Measurements from ENCODE around the gene ZNF3.
A peak's percentile ranks its signal among the peaks of the same experiment; 100 is the strongest.
"Not testable (repeated sequence)": the region's sequence is repeated elsewhere in the genome, so short reads cannot be mapped to it uniquely, and the experiment has no call there.

ZNF3 gene

DNA sequence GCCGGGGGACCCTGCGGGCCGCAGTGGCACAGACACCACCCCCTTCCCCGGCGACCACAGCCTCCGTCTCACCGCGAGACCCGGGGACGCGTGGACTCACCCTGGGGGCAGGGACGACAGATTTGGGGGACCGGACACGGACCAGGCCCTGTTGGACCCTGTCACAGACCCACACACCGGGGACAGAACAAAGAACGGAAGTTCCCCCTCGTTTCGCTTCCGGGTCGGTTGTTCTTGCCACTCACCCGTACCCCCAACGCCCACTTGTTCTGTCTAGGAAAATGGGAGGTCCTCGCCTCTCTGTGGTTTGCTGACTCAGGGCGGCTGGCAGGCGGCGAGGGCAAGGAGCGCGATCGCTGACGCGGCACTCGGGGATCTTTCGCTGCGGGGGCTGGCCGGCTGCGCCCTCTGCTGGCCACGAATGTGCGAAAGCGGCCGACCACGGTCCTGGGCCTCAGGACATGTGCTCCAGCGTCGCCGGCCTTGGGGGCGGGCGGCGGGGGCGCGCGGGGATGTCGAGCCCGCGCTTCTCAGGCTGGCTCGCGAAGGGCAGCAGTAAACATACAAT is at the start of gene ZNF3:
Gene ZNF3, minus strand, starts transcription at position 189 of the 568 bp plus-strand sequence. CDS start 4,366 bp downstream, outside the sequence.
- DNase-seq (ENCODE audit: low spot score): peak; percentile 97

DNA sequence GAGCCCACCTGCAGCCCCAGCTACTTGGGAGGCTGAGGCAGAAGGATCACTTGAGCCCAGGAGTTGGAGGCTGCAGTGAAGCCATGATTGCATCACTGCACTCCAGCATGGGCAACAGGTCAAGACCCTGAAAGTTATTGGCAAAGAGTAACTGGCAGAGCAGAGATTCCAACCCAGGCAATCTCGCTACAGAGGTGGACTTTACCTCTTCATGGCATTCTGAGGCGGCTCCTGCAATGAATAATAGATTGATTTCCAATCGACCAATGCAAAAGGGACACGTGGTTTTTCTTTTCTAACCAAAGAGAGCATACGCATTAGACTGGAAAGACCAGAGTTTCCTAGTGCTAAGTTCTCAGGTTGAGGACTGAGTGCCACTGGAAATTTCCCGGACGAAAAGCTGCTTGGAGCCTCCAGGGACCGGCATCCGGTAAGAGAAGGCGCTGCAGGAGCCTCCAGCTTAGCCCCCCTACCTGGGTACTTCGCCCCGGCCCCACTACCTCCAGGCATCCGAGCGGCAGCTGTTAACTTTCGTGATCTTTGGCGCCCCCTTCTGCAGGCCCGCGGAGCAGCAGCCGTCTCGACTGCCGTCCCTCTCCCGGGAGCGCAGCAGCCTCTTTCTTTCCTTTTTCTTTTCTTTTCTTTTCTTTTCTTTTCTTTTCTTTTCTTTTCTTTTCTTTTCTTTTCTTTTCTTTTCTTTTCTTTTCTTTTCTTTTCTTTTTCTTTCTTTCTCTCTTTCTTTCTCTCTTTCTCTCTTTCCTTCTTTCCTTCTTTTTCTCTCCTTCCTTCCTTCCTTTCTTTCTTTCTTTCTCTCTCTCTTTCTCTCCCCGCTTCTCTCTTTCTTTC is 49.3 kb upstream of the ZNF3 start:
- DNase-seq (ENCODE audit: low spot score): peak; percentile 45

DNA sequence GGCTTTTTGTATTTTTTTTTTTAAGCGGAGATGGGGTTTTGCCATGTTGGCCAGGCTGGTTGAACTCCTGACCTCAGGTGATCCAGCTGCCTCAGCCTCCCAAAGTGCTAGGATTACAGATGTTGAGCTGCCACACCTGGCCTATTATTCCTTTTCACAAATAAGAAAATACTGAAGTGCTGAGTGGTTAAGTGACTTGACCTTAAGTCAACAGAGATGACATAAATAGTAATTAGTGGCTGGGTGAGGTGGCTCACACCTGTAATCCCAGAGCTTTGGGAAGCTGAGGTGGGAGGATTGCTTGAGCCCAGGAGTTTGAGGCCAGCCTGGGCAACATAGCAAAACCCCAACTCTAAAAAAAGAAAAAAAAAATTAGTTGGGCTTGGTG is 48.7 kb upstream of the ZNF3 start:
- not testable (repeated sequence) for DNase-seq (ENCODE audit: low spot score)

DNA sequence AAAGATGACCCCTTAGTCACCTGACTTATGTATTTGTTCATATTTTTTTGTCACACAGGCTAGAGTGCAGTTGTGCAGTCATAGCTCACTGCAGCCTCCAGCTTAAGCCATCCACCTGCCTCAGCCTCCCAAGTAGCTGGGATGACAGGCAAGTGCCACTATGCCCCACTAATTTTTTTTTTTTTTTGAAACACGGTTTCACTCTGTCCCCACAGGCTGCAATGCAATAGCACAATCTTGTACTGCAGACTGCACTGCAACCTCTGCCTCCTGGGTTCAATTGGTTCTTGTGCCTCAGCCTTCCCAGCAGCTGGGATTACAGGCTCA is 47.1 kb upstream of the ZNF3 start:
- DNase-seq (ENCODE audit: low spot score): no peak

DNA sequence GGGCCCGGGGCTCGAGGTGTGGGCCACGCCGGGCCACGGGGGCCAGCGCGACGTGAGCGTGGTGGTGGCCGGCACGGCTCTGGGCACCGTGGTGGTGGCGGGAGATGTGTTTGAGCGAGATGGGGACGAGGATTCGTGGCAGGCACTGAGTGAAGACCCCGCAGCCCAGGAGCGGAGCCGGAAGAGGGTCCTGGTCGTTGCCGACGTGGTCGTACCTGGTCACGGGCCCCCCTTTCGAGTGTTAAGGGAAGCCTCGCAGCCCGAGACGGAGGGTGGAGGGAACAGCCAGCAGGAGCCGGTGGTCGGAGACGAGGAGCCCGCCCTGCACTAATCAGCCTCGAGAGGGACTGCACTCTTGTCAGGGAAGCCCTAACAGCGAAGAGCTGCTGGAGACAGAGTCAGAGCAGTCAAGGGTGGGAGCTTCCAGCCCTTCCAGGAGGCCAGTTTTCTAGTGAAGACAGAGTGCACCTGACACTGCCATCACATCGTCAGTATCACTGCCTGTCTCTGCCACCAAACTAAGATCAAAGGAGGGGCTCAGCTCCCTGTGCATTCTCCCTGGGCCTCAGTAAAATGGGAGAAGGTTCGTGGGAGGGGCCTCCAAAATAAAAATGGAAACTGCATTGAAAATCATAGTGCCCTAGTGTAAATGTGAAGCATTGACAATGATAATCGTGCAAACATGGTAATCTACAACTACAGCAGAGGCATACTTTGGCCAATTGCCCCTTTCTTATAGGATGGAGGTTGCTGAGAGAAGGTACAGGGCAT is 46.5 kb upstream of the ZNF3 start:
- DNase-seq (ENCODE audit: low spot score): no peak

DNA sequence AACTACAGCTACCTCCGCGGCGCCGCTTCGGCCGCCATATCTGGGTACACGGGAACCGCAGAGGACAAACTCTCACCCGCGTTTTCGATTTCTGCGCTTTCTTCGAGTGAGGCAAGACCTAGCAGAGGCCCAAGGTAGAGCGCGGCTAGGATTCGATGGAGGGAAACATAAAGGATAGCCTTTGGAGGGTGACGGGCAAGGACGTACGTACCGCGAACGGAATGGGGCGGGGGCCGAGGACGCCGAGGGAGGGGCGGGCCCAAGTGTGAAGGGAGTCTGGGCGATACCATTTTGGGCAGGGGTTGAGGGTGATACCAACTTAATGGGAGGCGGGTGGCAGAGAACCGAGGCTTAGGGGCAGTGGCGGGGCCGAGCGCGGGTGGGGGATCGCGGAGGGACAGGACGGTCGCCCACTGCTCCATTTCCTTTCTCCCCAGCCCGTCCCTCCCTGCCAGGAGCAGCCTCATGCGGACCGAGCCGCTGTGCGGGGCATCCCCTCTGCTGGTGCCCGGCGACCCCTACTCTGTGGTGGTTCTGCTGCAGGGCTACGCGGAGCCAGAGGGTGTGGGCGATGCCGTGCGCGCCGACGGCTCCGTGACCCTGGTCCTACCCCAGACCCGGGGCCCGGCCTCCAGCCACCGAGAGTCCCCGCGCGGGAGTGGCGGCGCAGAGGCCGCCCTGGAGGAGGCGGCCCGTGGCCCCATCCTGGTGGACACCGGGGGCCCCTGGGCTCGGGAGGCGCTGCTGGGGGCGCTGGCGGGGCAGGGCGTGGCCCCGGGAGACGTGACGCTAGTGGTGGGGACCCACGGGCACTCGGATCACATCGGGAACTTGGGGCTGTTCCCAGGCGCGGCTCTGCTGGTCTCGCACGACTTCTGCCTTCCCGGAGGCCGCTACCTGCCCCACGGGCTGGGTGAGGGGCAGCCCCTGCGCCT is 45.7 kb upstream of the ZNF3 start, which contains the start of gene MBLAC1:
Gene MBLAC1, plus strand, starts transcription at position 37 of the 935 bp plus-strand sequence. Its CDS starts 429 bp downstream, at position 466.
- DNase-seq (ENCODE audit: low spot score): peak; percentile 84

DNA sequence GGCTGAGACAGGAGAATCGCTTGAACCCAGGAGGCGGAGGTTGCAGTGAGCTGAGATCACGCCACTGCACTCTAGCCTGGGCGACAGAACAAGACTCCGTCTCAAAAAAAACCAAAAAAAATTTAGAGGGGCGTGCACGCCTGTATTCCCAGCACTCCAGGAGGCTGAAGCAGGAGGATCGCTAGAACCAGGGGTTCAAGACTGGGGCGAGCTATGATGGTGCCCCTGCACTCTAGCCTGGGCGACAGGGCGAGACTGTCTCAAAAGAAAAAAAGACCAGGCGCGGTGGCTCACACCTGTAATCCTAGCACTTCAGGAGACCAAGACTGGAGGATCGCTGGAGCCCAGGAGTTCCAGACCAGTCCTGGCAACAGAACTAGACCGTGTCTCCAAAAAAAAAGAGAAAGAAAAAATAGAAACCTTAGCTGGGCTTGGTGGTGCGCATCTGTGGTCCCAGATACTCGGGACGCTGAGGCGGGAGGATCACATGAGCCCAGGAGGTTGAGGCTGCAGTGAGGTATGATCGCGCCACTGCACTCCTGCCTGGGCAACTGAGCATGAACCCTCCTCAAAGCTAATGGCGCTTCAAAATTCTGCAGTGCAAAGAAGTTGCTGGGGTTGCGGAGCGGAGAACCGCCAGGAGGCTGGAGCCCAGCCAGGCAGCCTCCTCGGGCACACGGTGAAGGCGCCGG is 44.9 kb upstream of the ZNF3 start:
- no peak for DNase-seq (ENCODE audit: low spot score)

DNA sequence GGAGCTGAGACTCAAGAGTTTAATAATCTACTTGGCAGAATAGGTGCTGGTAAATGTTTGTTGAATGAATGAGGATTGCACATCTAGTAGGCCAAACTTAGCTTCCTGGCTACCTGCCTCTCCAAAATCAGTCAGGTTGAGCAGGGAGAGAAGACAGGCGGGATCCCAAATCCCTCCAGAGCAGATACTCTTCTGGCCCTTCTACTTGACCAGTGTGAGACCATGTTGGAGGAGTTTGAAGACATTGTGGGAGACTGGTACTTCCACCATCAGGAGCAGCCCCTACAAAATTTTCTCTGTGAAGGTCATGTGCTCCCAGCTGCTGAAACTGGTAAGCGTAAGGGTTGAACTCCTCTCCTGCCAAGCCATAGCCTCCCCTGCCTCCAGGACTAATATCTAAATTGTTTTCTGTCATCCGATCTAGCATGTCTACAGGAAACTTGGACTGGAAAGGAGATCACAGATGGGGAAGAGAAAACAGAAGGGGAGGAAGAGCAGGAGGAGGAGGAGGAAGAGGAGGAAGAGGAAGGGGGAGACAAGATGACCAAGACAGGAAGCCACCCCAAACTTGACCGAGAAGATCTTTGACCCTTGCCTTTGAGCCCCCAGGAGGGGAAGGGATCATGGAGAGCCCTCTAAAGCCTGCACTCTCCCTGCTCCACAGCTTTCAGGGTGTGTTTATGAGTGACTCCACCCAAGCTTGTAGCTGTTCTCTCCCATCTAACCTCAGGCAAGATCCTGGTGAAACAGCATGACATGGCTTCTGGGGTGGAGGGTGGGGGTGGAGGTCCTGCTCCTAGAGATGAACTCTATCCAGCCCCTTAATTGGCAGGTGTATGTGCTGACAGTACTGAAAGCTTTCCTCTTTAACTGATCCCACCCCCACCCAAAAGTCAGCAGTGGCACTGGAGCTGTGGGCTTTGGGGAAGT is 43.0 kb upstream of the ZNF3 start:
- no peak for DNase-seq (ENCODE audit: low spot score)

DNA sequence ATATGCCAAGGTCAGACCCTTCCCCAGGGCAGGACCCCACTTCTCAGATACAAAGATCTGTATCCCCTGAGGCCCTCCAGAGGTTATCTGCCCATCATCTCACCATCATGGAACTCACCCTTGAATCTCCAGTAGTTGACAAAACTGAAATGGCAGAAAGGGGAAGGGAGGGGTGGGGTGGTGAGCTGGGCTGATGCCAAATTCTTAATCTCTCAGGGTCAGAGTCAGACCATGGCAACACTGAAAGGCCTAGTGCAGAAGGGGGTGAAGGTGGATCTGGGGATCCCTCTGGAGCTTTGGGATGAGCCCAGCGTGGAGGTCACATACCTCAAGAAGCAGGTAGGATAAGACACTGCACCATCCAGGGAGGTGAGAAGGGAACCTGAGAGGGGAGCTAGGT is 41.0 kb upstream of the ZNF3 start:
- no peak for DNase-seq (ENCODE audit: low spot score)

DNA sequence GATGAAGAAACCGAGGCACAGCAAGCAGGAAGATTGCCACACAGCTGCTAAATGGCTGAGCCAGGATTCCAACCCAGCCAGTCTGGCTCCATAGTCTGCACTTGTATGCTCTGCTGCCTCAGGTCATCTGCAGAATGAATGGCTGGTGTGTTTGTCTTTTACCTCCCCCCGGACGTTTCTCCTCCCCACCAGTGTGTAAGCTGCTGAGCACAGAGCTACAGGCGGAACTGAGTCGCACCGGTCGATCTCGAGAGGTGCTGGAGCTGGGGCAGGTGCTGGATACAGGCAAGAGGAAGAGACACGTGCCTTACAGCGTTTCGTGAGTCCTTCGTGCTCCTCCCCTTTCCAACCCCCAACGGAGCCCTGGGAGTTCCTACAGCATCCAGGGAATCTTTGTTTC is 40.5 kb upstream of the ZNF3 start:
- DNase-seq (ENCODE audit: low spot score): no peak

DNA sequence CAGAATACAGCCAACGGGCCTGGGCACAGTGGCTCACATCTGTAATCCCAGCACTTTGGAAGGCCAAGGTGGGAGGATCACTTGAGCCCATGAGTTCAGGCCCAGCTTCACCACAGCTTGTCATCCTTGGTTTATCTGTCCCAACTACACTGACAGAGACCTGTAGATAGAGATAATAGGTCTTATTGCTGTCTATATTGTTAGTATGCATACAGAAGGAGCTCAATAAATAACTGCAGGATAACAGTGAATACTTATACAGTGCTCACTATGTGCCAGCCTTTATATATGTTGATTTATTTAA is 39.2 kb upstream of the ZNF3 start:
- DNase-seq (ENCODE audit: low spot score): no peak

DNA sequence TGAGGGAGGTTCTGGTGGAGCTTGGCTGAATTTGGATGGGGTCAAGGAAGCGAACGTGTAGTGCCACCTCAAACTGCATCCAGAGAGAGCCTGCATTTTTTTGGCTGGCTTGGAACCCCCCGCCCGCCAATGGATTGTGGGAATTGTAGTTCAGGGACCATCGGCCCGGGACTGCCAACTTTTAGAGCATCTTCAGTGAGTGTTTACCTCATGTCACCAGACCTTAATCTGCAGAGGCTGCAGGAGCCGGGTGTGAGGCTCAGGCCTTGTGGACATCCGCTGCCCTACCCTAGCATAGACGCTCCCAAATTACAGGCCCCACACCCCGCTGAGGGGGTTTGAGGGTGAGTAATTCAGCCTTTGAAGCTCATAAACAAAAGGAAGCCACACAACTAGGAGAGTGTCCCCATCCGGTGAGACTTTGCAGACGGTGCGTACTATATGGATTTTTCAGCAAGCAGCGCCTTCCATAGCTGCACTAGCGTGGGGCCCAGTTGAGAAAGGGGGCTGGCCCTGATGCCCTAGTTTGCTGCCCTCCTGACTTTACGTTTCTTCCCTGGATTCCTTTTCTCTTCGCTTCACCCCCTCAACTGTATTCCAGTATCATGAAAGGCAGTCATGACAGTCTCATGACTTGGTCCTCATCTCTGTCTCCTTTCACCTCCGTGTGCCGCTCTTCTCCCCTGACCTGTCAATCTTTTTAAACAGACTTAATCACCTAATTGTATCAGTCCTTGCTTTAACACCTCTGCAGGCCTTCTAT is 38.6 kb upstream of the ZNF3 start:
- DNase-seq (ENCODE audit: low spot score): peak; percentile 68

DNA sequence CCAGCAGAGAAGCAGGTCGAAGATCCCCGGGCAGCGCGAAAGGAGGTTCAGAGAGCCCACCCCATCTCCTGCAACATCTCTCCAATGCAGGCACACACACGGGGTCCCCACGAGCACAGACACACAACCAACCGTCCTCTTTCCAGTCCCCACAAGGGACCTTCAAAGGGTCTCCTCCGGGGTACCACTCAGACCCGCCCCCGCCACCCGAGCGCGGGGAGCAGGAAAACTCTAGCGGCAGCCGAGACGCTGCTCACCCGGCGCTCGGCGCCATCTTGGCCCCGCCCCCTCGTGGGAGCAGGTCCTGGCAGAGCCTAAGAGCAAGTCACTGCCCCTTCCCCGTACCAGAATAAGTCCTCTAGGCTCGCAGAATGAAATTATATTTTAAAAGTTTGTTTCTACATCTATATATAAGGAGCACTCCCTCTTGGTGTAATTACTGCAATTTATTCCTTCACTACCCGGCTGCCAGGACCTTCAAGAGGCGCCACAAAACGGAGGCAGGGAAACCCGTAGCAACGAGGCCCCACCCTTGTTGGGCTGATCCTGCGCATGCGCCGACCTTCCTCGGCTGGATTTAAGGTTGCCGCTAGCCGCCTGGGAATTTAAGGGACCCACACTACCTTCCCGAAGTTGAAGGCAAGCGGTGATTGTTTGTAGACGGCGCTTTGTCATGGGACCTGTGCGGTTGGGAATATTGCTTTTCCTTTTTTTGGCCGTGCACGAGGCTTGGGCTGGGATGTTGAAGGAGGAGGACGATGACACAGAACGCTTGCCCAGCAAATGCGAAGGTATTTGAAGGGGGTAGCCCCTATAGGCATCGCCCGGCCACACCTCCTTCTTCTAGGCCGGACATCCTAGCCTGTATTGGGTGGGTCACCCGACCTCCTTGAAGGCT is 37.8 kb upstream of the ZNF3 start, which contains the start of the genes CNPY4 and TAF6:
Gene CNPY4, plus strand, starts transcription at position 563 of the 898 bp plus-strand sequence. Its CDS starts 111 bp downstream, at position 674.
Gene TAF6, minus strand, starts transcription at position 287 of the 898 bp plus-strand sequence. CDS start 5,149 bp downstream, outside the sequence.
- peak; percentile 97 for DNase-seq (ENCODE audit: low spot score)

DNA sequence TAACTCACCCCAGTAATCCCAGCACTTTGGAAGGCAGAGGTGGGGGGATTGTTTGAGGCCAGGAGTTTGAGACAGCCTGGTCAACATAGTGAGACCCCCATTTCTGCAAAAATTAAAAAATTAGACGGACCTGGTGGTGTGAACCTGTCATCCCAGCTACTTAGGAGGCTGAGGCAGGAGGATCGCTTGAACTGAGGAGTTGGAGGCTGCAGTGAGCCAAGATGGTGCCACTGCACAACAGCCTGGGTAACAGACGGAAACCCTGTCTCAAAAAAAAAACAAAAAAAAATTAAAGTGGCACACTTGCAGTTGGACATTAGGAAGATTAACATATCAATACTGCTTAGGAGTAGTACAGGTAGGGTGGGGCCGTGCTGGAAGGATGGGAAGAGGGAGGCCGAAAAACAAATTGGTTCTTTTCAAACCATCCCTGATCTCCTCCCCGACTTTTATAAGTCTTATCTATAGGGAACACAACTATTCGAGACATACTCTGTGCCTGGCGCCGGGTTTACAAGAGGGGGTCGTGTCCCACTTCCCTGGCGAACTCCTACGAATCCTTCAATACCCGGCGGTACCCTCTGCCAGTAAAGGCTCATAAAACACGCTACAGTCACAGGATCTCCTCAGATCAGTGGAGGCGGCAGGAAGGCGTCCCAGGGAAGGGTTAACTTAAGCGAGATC is 37.0 kb upstream of the ZNF3 start:
- DNase-seq (ENCODE audit: low spot score): no peak

DNA sequence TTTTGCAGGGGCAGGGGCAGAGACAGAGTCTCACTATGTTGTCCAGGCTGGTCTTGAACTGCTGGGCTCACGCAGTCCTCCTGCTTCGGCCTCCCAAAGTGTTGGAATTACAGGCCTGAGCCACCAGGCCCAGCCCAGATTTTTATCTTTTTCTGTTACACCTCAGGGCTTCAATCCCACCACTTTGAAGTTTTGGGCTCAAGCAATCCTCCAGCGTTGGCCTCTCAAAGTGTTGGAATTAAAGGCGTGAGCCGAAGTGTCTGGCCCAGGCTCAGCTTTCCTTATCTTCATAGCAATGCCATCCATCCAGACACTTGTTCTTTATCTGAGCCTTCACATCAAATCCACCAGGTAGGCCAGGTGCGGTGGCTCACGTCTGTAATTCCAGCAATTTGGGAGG is 33.5 kb upstream of the ZNF3 start:
- no peak for DNase-seq (ENCODE audit: low spot score)

DNA sequence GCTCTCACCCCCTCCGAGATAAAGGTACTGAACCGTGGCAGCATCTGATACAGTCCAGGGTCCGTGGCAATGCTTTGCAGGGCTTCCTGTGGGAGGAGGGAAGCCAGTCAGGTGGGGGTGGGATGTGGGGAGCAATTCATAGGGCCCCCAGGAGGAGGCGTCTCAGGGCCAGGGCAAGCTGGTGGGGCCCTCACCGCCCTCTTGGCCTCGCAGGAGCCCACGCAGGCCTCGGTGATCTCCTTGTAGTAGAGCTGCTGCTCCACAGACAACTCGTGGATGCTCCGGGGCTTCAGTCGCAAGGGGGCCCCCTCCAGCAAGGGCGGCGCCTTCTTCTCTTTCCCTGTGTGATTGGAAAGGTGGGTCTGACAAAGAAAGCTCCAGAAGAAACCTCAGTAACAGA is 30.4 kb upstream of the ZNF3 start:
- no peak for DNase-seq (ENCODE audit: low spot score)

DNA sequence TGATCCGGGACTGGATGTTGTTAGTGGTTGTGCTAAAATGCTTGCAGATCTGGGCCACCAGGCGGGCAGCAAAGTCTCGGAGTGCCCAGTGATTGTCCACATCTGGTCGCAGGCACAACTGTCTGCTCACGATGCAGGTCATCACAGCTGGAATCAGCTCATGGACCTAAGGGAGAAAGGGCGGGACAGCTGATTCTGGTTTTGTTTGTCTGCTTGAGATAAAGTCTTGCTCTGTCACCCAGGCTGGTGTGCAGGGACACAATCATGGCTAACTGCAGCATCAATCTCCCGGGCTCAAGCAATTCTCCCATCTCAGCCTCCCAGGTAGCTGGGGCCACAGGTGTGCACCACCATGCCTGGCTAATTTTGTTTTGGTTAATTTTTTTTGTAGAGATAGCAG is 29.6 kb upstream of the ZNF3 start:
- no peak for DNase-seq (ENCODE audit: low spot score)

Measured in kidney capillary endothelial cell (primary cell).